ENCODE data around the gene GOPC.
"Not testable (repeated sequence)": the region's sequence is repeated elsewhere in the genome, so short reads cannot be mapped to it uniquely, and the experiment has no call there.

The GOPC gene

DNA sequence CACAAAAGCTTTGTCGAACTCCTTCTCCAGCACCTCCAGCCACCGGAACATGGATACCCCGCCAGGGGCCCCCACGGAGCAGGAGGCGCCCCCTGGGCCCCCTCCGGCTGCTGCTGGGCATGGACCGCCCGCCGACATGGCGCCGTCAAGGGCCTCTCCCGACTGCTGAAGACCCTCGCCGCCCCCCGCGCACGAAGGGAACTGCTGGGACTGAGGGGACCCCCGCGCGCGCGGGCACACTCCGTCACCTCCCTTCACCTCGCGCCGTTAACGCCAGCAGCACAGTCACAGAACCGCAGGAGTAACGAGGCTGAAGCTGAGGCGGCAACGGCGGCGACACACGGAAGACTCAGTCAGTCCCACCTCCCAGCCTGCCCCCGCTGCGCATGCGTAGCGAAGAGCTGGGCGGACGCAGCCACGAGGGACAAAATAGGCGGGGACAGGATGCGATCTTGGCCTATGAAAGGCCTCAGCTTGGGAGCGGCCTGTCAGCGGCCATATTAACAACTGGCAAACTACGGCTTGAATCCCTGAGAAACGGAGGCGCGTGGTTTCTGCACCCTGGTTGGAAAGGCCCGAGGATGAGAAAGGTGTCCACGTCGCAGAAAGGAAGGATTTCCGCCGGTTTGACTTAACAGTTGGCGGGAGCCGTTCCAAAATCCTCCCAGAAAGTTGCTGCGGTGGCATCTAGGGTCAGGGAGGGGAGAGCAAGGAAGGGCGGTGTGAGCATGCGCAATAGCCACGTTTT is at the start of gene GOPC:
Gene GOPC (minus strand): TSS at position 361 of the 748 bp plus-strand sequence. CDS start 223 bp downstream, at position 138.
- peak; percentile 82 to 85 for DNase-seq (ENCODE audit: low read depth in 2 of 2)

DNA sequence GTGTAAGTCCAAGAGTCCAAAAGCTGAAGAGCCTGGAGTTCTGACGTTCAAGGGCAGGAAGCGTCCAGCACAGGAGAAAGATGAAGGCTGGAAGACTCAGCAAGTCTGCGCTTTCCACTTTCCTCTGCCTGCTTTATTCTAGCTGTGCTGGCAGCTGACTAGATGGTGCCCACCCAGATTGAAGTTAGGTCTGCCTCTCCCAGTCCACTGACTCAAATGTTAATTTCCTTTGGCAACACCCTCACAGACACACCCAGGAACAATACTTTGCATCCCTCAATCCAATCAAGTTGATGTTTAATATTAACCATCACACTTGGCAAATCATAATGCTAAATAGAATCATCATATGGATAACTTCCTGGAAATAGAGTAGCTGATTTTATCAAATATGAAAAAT is 49.7 kb upstream of the GOPC start:
- not testable (repeated sequence) for DNase-seq (ENCODE audit: low read depth in 2 of 2)

DNA sequence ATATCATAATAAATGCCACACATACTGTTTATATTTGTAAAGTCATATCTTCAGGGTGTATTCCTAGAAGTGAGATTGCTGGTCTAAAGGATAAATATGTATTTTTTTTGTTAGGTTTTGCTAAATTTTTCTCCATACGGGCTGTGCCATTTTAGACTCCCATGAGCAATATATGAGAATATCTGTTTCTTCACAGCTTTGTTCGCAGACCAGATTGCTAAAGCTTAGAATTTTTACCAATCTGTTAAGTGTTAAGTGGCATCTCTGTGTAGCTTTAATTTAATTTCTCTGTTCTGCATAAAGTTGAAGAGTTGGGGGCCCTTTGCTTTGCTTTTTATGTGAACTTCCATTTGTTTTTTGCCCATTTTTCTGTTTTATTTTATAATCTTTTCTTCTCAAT is 40.7 kb upstream of the GOPC start:
- no peak for DNase-seq (ENCODE audit: low read depth in 2 of 2)

DNA sequence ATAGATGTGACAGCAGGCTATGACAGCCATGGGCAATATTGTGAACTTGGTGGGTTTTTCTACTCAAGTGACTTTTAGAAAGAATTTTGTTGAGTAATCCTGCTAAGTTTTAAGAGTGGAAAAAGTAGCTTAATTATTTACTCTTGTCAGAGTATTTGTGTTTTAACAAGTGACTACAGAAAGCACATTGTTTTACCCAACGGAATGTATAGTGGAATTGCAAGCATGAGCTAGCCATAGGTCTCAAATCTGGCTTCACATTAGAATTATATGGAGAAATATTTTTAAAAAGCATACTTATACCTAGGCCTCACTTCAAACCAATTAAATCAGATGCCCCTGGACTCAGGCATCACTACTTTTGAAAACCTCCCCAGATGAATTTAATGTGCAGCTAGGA is 35.5 kb upstream of the GOPC start:
- DNase-seq (ENCODE audit: low read depth in 2 of 2) = no peak

DNA sequence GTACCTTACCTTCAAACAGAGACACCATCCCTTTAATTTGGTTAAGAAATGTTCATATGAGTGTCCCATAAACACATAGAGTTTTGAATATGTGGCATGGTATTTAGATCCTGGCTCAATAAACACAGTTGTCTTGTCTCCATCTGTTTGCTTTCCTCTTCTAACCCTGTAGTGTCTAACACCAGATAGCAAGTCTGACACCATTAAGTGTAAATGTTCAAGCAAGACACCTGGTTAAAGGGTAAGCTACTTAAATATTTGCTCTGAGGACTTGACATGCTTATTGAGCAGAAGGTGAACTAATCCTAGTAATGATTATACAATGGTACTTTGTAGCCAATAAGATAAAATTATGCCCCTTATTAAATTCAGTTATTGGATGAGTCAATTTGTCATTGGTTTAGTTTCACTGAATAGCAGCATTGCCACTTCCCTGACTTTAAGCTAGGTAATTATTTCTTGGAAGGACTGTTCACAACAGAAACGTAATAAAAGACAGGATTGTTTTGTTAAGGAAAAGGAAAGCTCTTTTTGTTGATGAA is 26.9 kb upstream of the GOPC start:
- no peak for DNase-seq (ENCODE audit: low read depth in 2 of 2)

DNA sequence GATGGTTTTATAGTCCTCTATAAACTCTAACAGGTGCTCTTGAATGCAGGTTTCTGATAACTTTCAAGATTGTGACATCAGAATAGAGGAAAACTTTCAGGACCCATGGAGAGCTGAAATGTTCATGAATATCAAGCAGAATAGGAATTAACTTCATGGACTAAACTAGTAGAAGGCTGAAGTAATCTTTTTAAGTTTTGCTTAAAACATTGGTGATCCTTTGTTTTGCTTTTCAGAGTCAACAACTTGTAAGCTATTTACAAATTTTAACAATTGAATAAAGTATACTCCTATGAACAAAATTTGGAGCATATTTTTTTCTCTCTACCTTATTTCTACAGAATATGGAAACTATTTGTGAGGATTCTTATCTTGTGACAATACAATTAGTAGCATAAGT is 25.2 kb upstream of the GOPC start:
- DNase-seq (ENCODE audit: low read depth in 2 of 2) = no peak

DNA sequence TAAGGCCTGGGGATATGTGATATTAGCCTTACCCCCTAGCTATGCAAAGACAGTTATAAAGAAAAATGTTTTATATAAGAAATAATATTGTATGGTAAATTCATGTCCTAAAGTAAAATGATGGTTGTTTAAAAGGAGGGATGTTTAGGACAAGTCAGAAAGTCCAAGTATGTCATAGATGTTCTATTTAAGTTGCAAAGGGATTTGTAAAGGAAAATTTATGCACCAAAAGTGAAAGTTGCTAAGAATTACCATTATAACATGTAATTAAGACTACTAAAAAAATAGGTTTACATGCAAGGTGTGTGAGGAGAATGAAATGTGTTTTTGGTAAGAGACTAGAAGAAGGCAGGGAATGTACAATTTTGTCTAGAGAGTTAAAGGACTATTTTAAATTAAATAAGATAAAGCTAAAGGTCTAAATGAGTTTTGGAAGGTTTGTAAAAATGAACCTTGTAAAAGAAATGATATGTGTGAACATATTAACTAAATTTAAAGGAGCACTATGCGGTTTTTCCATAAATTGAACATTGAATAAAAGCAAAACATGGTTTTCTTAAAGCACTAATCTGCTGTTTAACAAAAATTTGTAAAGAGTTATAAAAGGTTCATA is 22.7 kb upstream of the GOPC start:
- DNase-seq (ENCODE audit: low read depth in 2 of 2) = no peak

DNA sequence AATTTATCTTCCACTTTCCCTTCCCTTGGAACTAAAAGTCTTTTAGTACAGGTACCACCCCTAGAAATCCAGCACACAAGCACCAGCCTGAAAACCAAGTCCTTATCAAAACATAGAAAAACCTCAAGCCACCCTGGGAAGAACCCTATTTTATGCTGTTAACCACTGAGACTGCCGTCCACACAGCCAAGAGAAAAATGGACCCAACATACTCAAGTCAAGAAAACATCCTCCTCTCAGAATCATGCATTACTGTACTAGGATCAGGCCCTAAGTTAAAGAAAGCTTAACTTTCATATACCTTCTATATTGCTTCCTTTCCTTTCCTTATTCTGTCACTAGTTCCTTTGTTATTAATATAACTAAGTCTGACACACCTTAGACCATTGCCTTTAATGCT is 16.9 kb upstream of the GOPC start:
- DNase-seq (ENCODE audit: low read depth in 2 of 2) = no peak

DNA sequence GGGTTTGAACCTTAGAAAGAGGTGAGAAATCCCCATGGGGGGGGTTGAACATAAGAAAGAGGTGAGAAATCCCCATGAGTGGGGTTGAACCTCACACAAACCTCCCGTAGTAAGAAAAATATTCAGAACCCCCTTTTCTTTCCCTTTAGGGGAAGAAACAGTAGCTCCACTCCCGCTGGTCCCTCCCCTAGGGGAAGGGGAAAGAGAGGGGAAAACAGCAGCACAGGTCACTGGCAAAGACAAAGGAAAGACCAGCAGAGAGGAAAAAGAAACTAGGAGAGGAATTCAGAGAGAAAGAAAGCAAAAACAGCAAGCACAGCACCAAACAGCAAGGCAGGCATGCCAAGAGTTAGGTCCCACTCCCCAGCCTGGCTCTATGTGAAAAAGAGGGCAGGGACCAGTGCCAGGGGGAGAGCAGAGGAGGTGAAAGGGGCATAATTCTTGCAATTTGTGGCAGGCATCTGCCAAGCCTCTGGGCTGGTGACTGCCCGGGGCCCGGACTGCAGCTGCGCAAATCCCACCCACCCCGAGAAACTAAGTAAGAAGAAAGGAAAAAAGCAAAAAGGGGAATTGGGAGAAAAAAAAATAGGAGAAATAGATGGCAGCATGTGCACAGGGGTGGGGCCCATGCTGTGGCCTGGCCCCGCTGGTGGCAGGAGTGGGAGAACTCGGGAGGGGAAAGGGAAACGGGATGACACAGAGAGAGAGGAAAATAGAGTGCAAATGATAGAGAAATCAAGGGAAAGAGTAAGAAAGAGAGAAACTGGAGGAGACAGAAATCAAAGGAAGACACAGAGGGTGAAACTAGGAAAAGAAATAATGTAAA is 15.1 kb upstream of the GOPC start:
- no peak for DNase-seq (ENCODE audit: low read depth in 2 of 2)

DNA sequence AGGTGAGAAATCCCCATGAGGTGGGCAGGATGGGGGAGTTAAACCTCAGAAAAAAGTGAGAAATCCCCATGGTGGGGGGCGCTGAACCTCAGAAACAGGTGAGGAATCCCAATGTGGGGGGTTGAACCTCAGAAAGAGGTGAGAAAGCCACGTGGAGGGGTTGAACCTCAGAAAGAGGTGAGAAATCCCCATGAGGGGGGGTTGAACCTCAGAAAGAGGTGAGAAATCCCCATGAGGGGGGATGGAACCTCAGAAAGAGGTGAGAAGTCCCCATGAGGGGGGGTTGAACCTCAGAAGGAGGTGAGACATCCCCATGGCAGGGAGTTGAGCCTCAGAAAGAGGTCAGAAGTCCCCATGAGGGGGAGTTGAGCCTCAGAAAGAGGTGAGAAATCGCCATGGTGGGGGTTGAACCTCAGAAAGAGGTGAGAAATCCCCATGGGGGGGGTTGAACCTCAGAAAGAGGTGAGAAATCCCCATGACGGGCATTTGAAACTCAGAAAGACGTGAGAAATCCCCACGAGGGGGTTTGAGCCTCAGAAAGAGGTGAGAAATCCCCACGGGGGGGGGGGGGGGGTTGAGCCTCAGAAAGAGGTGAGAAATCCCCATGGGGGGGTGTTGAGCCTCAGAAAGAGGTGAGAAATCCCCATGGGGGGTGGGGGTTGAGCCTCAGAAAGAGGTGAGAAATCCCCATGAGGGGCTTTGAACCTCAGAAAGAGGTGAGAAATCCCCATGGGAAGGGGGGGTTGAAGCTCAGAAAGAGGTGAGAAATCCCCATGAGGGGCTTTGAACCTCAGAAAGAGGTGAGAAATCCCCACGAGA is 14.3 kb upstream of the GOPC start:
- DNase-seq (ENCODE audit: low read depth in 2 of 2) = peak in 1 of 2 donors; percentile 25

DNA sequence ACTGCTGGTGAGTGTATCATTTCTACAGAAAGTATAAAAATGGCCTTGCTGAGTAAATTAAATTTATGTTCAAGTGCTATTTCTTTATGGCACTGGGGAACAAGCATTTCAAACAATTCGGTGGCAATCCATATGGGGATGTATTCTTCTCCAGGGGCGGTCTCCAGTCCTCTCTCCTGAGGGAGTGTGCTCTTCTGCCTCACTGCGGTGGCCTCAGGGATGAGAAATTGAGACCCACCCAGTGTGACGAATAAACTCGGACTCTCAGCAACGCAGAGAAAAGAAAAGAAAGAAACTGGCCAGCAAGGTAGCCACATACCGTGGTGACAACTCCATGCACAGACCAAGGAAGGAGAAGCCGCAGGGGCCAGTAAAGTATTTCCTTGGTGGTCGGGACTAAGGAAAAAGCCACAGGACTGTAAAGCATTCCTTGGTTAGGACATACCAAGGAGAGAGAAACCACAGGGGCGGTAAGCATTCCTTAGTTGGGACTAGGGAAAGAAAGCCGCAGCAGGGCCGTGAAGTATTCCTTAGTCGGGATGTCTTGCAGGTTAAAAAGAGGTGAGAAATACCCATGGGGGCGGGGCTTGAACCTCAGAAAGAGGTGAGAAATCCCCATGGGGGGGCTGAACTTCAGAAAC is 13.6 kb upstream of the GOPC start:
- no peak for DNase-seq (ENCODE audit: low read depth in 2 of 2)

DNA sequence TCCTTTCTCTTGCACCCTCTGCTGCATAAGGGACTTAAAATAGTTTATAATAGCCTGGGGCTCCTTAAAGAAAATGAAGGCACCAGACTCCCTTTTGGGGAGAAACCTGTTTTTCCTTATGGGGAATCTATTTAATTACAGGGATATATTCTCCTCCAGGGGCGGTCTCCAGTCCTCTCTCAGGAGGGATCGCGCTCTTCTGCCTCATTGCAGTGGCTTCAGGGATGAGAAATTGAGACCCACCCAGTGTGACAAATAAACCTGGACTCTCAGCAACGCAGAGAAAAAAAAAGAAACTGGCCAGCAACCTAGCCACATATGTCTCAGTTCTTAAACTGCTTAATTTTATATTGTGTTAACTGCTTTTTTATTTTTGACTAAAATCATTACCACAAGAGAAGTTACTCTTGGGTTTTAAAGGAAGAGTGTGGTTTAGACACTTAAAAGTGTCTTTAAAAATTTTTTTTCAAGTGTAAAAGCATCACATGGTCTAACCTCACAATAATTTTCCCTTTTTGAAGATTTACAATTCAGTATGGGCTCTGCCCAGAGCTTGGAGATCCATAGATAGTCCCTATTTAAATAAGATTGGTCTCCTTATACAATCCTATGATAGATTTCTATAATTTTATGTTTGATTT is 11.7 kb upstream of the GOPC start:
- no peak for DNase-seq (ENCODE audit: low read depth in 2 of 2)

DNA sequence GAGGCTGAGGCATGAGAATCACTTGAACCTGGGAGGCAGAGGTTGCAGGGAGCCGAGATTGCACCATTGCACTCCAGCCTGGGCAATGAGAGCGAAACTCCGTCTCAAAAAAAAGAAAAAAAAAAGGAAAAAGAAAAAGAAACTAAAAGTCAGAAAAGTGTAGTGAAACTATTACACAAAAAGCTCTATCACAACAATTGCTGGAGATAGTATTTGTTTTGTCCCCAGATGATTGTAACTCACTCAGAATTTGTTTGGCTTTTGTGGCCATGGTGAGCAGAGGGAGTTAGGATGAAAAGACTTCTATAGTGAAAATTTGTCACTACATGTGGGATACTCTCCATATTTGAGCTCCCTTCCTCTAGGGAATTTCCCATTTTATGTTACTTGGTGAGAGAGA is 5.2 kb upstream of the GOPC start:
- DNase-seq (ENCODE audit: low read depth in 2 of 2) = no peak

DNA sequence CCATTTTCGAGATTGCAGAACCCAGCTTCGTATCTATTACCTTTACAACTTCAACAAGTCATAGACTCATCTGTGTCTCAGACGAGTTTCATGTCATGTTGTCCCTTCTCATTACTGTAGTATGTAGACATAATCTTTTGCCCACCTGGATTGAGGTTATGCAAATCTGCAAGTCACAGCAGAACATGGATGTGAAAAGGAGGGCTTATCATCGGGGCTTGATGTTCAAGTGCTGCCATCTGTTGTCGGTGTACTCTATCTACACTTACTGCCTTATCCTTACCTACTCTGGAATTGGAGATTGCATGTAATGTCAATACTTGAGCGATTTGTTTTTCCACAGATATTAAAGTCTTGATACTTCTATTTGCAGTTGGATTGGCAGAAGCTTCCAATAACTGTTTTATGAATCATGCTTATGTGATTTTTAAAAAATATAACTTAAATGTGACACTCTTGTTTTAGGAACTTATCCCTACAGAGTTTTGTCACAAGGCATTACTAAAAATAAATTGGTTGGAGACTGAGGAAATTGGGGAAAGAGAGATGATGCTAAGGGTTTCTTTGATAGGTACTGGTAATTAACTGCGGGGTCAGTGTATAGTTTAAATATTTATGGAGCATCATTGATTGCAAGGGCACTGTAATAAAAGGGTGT is 3.0 kb upstream of the GOPC start:
- DNase-seq (ENCODE audit: low read depth in 2 of 2) = peak in 1 of 2 donors; percentile 23

DNA sequence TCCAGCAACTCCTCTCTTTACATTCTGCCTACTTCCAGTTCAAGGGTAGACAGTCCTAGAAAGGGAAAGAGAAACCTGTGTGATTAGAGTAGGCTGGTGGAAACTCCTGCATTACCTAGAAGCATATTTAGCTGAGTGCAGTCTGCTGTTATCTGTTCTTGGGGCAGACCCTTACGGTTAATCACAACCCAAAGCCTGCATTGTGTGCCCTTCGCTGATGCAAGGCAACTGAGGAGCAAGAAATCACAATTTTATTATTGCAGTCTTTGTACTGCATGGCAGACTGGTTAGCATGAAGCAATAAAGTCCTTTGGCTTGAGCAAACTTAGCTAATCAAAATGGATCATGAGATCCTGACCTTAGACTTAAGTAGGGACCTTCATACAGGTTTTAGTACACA is 1.5 kb upstream of the GOPC start:
- no peak for DNase-seq (ENCODE audit: low read depth in 2 of 2)

DNA sequence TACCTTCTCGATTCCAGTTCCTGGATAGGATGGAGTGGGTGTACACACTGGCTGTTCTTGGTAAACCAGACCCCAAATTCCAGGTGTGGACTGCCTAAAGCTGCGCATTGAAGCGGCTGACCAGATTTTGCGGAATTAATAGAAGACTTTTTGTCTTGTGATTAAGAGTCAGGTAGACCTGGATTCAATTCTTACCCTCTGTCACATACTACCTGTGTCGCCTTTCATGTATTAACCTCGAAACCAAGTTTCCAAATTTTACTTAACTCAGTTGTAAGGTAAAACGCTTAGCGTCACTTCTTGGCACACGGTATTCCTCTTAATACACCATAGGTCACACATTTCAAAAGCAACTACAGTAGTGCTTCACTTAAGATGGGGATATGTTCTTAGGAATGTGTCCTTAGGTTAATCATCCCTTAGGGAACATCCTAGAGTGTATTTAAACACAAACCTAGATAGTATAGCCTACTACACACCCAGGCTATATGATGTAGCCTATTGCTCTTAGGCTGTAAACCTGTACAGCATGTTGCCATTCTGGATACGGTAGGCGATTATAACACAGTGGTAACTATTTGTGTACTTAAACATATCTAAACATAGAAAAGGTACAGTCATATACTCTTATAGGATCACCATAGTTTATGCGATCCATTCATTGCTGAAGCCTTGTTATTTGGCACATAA is 733 bp upstream of the GOPC start:
- DNase-seq (ENCODE audit: low read depth in 2 of 2) = no peak

DNA sequence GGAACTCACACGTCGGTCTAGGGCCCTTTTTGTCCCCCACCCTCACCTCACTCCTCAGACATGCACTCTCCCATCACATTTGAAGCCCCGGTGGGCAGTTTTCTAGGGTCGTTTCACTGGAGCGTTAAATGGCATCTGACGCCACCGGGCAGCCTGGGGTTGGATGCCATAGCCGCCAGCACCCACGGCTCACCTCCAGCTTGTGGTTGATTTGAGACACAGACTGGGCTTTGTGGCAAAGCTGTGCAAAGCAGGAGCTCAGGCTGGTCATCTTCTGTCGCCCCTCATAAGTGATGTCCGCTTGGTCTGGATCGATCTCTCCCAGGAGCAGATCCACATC is 530 bp downstream of the GOPC start:
- no peak for DNase-seq (ENCODE audit: low read depth in 2 of 2)

DNA sequence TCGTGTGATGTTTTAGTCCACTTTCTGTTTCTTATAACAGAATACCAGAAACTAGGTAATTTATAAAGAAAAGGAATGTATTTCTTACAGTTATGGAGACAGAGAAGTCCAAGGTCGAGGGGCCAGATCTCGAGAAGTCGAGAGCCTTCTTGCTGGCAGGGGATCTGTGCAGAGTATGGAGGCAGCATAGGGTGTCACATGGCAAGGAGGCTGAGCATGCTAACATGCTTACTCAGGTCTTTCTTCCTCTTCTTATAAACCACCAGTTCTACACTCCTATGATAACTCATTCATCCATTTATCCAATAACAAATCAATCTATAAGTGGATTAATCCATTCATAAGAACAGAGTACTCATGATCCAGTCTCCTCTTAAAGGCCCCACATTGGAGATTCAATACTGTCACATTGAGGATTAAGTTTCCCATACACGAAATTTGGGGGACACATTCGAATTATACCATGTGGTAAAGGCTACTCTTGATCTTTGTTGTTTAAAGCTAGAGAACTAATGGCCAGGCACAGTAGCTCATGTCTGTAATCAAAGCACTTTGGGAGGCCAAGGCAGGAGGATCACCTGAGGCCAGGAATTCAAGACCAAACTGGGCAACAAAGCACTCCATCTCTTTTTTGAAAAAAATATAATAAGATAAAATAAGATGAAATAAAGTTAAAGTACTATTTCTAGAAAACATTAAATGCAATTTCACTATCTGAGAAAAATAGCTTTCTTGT is 2.1 kb downstream of the GOPC start:
- no peak for DNase-seq (ENCODE audit: low read depth in 2 of 2)

DNA sequence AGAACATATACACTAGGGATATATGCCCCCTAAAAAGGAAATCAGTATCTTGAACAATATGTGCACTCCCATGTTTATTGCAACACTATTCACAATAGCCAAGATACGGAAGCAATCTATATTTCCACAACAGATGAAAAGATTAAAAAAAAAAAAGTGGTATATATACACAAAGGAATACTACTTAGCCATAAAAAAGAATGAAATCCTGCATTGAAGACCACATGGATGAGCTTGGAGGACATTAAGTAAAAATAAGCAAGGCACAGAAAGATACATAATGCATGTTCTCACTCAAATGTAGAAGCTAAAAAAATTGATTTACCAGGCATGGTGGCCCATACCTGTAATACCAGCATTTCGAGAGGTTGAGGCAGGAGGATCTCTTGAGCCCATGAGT is 4.6 kb downstream of the GOPC start:
- no peak for DNase-seq (ENCODE audit: low read depth in 2 of 2)
